ENCODE measurements around the gene C1QB.

C1QB gene

DNA sequence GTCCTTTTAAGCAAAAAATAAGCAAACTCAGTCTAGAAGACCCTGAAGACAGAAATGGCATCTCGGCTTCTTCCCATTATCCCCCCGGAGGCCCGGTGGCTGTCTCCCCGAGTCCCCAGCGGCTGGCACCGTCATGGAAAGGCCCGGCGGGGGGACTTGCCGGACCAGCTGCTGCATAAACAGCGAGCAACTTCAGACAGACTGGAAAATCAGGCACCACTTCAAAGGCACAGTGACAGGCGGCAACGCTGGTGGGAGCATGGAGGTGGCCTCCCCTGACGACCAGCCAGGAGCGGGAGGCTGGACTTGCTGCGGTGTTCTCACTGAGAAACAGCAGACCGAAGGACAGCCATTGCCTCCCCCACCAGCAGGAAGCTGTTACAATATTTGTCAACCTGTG is 35.0 kb upstream of the C1QB start:
- no peak for DNase-seq (ENCODE audit: low read depth in 1 of 2, low spot score in 1 of 2)
- TF ChIP-seq, protein P1, sequence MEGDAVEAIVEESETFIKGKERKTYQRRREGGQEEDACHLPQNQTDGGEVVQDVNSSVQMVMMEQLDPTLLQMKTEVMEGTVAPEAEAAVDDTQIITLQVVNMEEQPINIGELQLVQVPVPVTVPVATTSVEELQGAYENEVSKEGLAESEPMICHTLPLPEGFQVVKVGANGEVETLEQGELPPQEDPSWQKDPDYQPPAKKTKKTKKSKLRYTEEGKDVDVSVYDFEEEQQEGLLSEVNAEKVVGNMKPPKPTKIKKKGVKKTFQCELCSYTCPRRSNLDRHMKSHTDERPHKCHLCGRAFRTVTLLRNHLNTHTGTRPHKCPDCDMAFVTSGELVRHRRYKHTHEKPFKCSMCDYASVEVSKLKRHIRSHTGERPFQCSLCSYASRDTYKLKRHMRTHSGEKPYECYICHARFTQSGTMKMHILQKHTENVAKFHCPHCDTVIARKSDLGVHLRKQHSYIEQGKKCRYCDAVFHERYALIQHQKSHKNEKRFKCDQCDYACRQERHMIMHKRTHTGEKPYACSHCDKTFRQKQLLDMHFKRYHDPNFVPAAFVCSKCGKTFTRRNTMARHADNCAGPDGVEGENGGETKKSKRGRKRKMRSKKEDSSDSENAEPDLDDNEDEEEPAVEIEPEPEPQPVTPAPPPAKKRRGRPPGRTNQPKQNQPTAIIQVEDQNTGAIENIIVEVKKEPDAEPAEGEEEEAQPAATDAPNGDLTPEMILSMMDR (IDR thresholded peaks at IDR 0.05; ENCODE audit: insufficient read depth, low read length) = no peak
- no peak for TF ChIP-seq SPI1 (IDR thresholded peaks at IDR 0.05; ENCODE audit: borderline replicate concordance, low read depth)
- TF ChIP-seq GABPA (IDR thresholded peaks at IDR 0.05; ENCODE audit: low read depth) = no peak
- no peak for TF ChIP-seq POLR2AphosphoS5 (IDR thresholded peaks at IDR 0.05; ENCODE audit: low read depth)
- TF ChIP-seq, protein P2, sequence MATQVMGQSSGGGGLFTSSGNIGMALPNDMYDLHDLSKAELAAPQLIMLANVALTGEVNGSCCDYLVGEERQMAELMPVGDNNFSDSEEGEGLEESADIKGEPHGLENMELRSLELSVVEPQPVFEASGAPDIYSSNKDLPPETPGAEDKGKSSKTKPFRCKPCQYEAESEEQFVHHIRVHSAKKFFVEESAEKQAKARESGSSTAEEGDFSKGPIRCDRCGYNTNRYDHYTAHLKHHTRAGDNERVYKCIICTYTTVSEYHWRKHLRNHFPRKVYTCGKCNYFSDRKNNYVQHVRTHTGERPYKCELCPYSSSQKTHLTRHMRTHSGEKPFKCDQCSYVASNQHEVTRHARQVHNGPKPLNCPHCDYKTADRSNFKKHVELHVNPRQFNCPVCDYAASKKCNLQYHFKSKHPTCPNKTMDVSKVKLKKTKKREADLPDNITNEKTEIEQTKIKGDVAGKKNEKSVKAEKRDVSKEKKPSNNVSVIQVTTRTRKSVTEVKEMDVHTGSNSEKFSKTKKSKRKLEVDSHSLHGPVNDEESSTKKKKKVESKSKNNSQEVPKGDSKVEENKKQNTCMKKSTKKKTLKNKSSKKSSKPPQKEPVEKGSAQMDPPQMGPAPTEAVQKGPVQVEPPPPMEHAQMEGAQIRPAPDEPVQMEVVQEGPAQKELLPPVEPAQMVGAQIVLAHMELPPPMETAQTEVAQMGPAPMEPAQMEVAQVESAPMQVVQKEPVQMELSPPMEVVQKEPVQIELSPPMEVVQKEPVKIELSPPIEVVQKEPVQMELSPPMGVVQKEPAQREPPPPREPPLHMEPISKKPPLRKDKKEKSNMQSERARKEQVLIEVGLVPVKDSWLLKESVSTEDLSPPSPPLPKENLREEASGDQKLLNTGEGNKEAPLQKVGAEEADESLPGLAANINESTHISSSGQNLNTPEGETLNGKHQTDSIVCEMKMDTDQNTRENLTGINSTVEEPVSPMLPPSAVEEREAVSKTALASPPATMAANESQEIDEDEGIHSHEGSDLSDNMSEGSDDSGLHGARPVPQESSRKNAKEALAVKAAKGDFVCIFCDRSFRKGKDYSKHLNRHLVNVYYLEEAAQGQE (IDR thresholded peaks at IDR 0.05; ENCODE audit: insufficient replicate concordance, low read depth) = no peak
- H3K4me3 ChIP-seq (replicated peaks; ENCODE audit: insufficient read depth, low read length) = no peak overlapping the region
- no peak overlapping the region for H3K27ac ChIP-seq (replicated peaks)
- no peaks in the 10 kb centered on the region for H3K27me3 ChIP-seq (ENCODE audit: insufficient read depth, poor library complexity, severe bottlenecking)

DNA sequence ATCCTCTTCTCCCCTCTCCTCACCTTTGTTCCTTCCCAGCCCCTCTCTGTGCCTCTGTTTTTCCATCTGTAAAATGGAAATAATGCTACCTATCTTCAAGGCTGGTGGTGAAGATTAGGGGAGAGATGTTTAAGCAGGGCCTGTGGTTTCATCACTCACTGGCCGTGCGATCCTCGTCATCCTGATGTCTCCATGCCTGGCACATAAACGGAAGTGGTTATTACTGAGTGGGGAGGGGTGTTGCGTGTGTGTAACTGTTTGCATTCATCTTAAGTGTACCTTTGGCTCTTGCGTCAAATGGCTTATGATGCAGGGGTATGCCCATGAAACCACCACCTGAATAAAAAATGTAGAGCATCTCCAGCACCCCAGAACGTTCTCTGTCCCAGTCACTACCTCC is 33.8 kb upstream of the C1QB start:
- H3K4me3 ChIP-seq (replicated peaks; ENCODE audit: insufficient read depth, low read length) = no peak overlapping the region
- peak; percentile 73 to 90 for DNase-seq (ENCODE audit: low read depth in 1 of 2, low spot score in 1 of 2)
- TF ChIP-seq POLR2AphosphoS5 (IDR thresholded peaks at IDR 0.05; ENCODE audit: low read depth) = no peak
- peak; percentile 76 for TF ChIP-seq SPI1 (IDR thresholded peaks at IDR 0.05; ENCODE audit: borderline replicate concordance, low read depth)
- peak; percentile 69; the same call in 1 of the 2 replicates for TF ChIP-seq GABPA (IDR thresholded peaks at IDR 0.05; ENCODE audit: low read depth)
- H3K27ac ChIP-seq (replicated peaks) = no peak overlapping the region
- H3K27me3 ChIP-seq (ENCODE audit: insufficient read depth, poor library complexity, severe bottlenecking) = no peaks in the 10 kb centered on the region

DNA sequence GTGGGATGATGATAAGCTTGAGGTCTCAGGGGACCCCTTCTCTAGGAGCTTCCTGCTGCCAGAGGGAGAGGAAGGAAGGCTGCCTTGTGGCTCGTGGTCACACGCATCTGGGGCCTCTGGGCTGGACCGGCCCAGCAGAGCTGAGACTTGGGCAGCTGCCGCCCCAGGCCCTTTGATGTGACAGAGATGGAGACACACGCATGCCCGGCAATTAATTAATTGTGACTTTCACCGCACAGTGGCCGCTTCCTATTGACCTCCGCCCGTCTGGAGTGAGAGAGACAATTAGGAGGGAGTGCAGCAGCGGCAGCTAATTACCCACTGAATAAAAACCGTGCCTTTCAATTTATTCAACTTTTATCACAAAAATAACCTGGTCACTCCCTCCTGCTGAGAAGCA is 33.2 kb upstream of the C1QB start:
- no peak for DNase-seq (ENCODE audit: low read depth in 1 of 2, low spot score in 1 of 2)
- Histone ChIP-seq H3K27me3 (ENCODE audit: insufficient read depth, poor library complexity, severe bottlenecking) (no peaks in the 10 kb centered on the region), H3K4me3 (replicated peaks; ENCODE audit: insufficient read depth, low read length) (no peak overlapping the region), H3K27ac (replicated peaks) (no peak overlapping the region)
- no peak for TF ChIP-seq SPI1 (IDR thresholded peaks at IDR 0.05; ENCODE audit: borderline replicate concordance, low read depth)
- no peak for TF ChIP-seq GABPA (IDR thresholded peaks at IDR 0.05; ENCODE audit: low read depth)
- TF ChIP-seq, protein P1 (IDR thresholded peaks at IDR 0.05; ENCODE audit: insufficient read depth, low read length) = no peak
- TF ChIP-seq, protein P2 (IDR thresholded peaks at IDR 0.05; ENCODE audit: insufficient replicate concordance, low read depth) = no peak
- TF ChIP-seq POLR2AphosphoS5 (IDR thresholded peaks at IDR 0.05; ENCODE audit: low read depth) = no peak

DNA sequence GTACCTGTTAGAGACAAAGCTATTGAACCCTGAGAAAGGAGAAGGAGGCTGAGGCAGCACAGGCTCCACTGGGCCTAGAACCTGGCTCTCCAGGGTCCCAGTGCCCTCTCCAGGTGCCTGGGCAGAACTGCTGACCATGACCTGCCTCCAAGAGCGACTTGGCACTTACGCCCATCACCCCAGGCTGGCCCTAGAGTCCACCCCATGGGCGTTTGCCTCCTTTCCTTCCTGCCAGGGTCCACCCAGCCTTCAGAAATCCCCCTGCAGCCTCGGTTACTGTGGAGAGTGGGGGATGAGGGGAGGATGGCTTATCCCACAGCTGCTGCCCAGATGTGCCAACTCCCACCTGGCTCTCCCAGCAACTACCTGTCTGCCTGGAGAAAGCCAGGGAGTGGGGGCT is 31.3 kb upstream of the C1QB start:
- Histone ChIP-seq H3K27ac (replicated peaks) (no peak overlapping the region), H3K27me3 (ENCODE audit: insufficient read depth, poor library complexity, severe bottlenecking) (no peaks in the 10 kb centered on the region), H3K4me3 (replicated peaks; ENCODE audit: insufficient read depth, low read length) (no peak overlapping the region)
- DNase-seq (ENCODE audit: low read depth in 1 of 2, low spot score in 1 of 2) = no peak
- TF ChIP-seq GABPA (IDR thresholded peaks at IDR 0.05; ENCODE audit: low read depth) (no peak), SPI1 (IDR thresholded peaks at IDR 0.05; ENCODE audit: borderline replicate concordance, low read depth) (no peak), POLR2AphosphoS5 (IDR thresholded peaks at IDR 0.05; ENCODE audit: low read depth) (no peak)
- TF ChIP-seq, protein P2 (IDR thresholded peaks at IDR 0.05; ENCODE audit: insufficient replicate concordance, low read depth) = no peak
- TF ChIP-seq, protein P1 (IDR thresholded peaks at IDR 0.05; ENCODE audit: insufficient read depth, low read length) = no peak

Data from HL-60 (cell line).